Measurements from ENCODE around the gene PTPRK. TPM values are rescaled to one million over a fixed set of nuclear protein-coding genes. Genes with fewer than 3 reads are reported as not detected.

The PTPRK gene
- polyA plus RNA-seq, 3 donors = 0.01 TPM; not detected in 2

- Histone ChIP-seq H3K4me1 (ENCODE audit: control insufficient read depth in 1 of 2, insufficient read depth in 2 of 2, low read length in 2 of 2) (no peaks in the 10 kb centered on the region), H3K4me2 (replicated peaks; ENCODE audit: extremely low read depth, low read length, poor library complexity, severe bottlenecking) (no peak overlapping the region), H4K20me1 (ENCODE audit: insufficient read depth, low read length) (no peaks in the 10 kb centered on the region), H3K27me3 (ENCODE audit: control insufficient read depth in 2 of 2, insufficient read depth in 2 of 2, low read length in 2 of 2) (no peaks in the 10 kb centered on the region), H3K4me3 (replicated peaks in 1 of 3; ENCODE audit: low read depth in 2 of 3, low read length in 3 of 3) (no peak overlapping the region), H3K36me3 (replicated peaks in 1 of 2; ENCODE audit: control insufficient read depth in 1 of 2, insufficient read depth in 2 of 2, low read length in 2 of 2) (no peaks in the 10 kb centered on the region), H2AFZ (ENCODE audit: insufficient read depth, low read depth, low read length, poor library complexity, severe bottlenecking) (no peak overlapping the region), H3K9me3 (replicated peaks in 1 of 2; ENCODE audit: control insufficient read depth in 1 of 2, insufficient read depth in 1 of 2, low read length in 2 of 2) (no peaks in the 10 kb centered on the region), H3K27ac (ENCODE audit: low read depth in 1 of 2, low read length in 2 of 2) (no peak overlapping the region), H3K79me2 (ENCODE audit: insufficient read depth, low read length) (no peaks in the 10 kb centered on the region), H3K9ac (ENCODE audit: insufficient read depth, low read length, poor library complexity, severe bottlenecking) (no peak overlapping the region)
- DNase-seq = no peak
- intact Hi-C loops (cut with micrococcal nuclease) = no loop called here
- Mint-ChIP-seq H3K4me1 (no peaks in the 10 kb centered on the region), H3K4me3 (no peak overlapping the region), H3K27me3 (ENCODE audit: low read depth in 3 of 3) (peaks cover 0 to 1% (median 1%) of the 10 kb centered on the region in 3 donors), H3K27ac (no peak overlapping the region), H3K36me3 (no peaks in the 10 kb centered on the region), H3K9me3 (no peaks in the 10 kb centered on the region)
- TF ChIP-seq CTCF (IDR thresholded peaks at IDR 0.05) = no peak
Observed at GRCh38 chr6:128500014-128500413, 20.4 kb downstream of the PTPRK start.

GRCh38 chr6:128499079-128499731, 21.2 kb downstream of the PTPRK start:
- no peaks in the 10 kb centered on the region for H4K20me1 ChIP-seq (ENCODE audit: insufficient read depth, low read length)
- no peak for DNase-seq
- WGBS (ENCODE audit: insufficient coverage) = no CpG with 5 or more reads among the region's 4 CpGs
- H3K9ac ChIP-seq (ENCODE audit: insufficient read depth, low read length, poor library complexity, severe bottlenecking) = no peak overlapping the region
- Mint-ChIP-seq H3K27me3 (ENCODE audit: low read depth in 3 of 3) (peaks cover 0 to 1% (median 1%) of the 10 kb centered on the region in 3 donors), H3K4me3 (no peak overlapping the region), H3K9me3 (no peaks in the 10 kb centered on the region), H3K36me3 (no peaks in the 10 kb centered on the region), H3K27ac (no peak overlapping the region), H3K4me1 (no peaks in the 10 kb centered on the region)
- no peaks in the 10 kb centered on the region for H3K36me3 ChIP-seq (replicated peaks in 1 of 2; ENCODE audit: control insufficient read depth in 1 of 2, insufficient read depth in 2 of 2, low read length in 2 of 2)
- no peaks in the 10 kb centered on the region for H3K27me3 ChIP-seq (ENCODE audit: control insufficient read depth in 2 of 2, insufficient read depth in 2 of 2, low read length in 2 of 2)
- intact Hi-C loops (cut with micrococcal nuclease) = no loop called here
- H2AFZ ChIP-seq (ENCODE audit: insufficient read depth, low read depth, low read length, poor library complexity, severe bottlenecking) = no peak overlapping the region
- H3K9me3 ChIP-seq (replicated peaks in 1 of 2; ENCODE audit: control insufficient read depth in 1 of 2, insufficient read depth in 1 of 2, low read length in 2 of 2) = no peaks in the 10 kb centered on the region
- H3K79me2 ChIP-seq (ENCODE audit: insufficient read depth, low read length) = no peaks in the 10 kb centered on the region
- H3K4me1 ChIP-seq (ENCODE audit: control insufficient read depth in 1 of 2, insufficient read depth in 2 of 2, low read length in 2 of 2) = no peaks in the 10 kb centered on the region
- H3K4me2 ChIP-seq (replicated peaks; ENCODE audit: extremely low read depth, low read length, poor library complexity, severe bottlenecking) = no peak overlapping the region
- no peak for TF ChIP-seq CTCF (IDR thresholded peaks at IDR 0.05)
- no peak overlapping the region for H3K27ac ChIP-seq (ENCODE audit: low read depth in 1 of 2, low read length in 2 of 2)
- H3K4me3 ChIP-seq (replicated peaks in 1 of 3; ENCODE audit: low read depth in 2 of 3, low read length in 3 of 3) = no peak overlapping the region

Measured in CD14-positive monocyte (primary cell).